Right lung (tissue), 5 donors: ENCODE results near the gene C1orf116. TPM values are rescaled to one million over a fixed set of nuclear protein-coding genes. Genes with fewer than 3 reads are reported as not detected.
"Not testable (repeated sequence)": the region's sequence is repeated elsewhere in the genome, so short reads cannot be mapped to it uniquely, and the experiment has no call there.

Experiments
- DNase-seq, 2 donors: peaks; one replicate each; pipeline ENCODE4 v3.0.0-alpha.2; 2013
- polyA plus RNA-seq, 5 donors: library from polyadenylated mRNA; unstranded; fragments of 120-200 nt; gene quantifications; one replicate each; pipeline versions ENCODE4 v1.2.1 to v1.2.3, GENCODE V29; 2013; ENCODE audit warnings: inconsistent platforms in 1 of 5, low replicate concordance in 1 of 5; ENCODE audit not compliant: insufficient read length in 5 of 5, insufficient read depth in 1 of 5

Gene C1orf116
- polyA plus RNA-seq, 5 donors = 29.2 to 62.5 (median 36.6) TPM

DNA sequence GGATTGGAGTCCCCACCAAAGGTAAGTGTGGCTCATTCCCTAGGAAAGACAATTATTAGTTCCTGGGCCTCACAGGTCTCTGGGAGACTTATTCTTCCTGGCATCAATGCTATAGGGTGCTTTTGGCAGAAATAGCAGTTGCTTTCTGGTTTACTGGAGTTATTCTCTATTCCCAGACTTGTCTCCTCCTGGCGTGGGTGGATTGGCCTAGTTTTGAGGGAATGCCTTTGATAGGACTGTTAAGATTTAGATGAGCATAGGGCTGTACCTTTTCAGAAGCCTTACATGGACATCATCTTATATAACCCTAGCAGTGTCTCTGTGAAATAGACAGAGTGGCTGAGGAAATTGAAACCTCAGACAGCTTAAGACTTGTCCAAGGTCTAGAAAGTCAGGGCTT, 29.5 kb upstream of the C1orf116 start:
- DNase-seq = no peak

DNA sequence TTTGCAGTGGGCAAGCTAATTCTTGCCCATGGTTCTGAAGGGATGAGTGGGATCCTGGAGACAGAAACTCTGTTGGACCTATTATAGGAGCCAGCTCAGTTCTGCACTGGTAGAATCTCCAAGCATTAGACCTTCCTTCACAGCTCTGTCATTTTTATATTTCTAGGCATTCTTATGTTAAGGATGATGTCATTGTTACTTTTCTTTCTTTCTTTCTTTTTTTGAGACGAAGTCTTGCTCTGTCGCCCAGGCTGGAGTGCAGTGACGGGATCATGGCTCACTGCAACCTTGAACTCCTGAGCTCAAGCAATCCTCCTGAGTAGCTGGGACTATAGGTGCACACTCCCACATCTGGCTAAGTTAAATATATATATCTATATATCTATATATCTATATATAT, 28.0 kb upstream of the C1orf116 start:
- no peak for DNase-seq

DNA sequence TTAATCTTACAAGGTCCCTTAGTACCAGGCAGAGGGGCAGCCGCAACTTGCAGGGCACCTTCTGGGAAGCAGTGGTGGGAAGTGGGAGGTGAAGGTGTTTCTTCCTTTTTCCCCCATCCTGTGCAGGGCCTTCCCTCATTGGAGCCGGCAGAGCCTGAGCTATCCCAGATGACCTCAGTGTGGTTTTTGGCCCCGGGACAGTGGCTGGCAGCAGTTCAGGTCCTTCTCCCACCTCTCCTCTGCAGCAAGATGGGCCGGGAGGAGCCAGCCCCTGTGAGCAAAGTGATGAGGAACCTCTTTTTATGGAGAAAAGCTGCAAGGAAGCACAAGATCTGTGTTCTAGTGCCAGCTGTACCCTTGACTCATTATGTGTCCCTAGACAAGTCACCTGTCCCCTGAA, 27.3 kb upstream of the C1orf116 start:
- no peak for DNase-seq

DNA sequence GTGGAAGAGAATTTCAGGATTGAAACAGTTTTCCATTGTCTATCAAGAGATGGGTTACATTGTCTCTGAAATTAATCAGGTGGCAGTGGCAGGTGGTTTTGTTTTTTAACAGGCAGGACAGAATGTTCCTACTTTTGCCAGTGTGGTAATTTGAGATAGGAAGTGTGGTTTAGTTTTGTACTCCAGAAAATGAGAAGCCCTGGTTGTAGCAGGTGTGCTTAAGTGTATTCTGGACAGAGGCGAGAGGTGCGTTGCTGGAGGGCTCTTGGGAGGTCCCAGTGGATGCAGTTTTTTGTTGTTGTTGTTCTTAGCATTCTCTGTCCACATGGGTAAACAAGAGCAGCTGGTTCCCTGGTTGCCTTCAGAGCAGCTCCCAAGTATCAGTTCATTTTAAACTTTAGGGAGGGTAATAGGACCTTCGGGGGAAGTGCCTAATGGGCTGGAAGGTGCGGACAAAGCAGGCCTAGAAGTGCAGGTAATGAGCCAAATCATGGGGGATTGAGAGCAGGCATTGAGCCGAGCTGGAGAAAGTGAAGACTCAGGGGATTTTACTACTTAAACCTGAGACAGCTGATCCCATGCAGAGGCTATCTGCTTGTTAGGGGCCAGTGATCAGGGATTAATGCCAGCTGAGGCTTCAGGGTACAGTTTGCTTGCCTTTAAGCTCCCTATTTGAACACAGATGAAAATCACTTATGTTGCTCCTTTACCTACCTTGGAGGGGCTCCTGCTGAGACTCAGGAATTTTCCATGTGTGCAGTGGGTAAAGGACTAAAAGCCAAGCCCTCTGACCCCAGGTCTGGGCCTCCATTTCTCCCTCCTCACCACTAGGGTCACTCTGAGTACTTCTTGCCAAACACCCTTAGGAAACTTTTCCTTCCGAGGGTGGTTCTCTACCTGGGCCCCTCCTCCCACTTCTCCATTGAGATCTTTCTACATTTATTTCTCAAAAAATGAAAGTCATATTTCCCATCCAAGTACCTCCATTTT, 26.6 kb upstream of the C1orf116 start:
- DNase-seq = no peak

DNA sequence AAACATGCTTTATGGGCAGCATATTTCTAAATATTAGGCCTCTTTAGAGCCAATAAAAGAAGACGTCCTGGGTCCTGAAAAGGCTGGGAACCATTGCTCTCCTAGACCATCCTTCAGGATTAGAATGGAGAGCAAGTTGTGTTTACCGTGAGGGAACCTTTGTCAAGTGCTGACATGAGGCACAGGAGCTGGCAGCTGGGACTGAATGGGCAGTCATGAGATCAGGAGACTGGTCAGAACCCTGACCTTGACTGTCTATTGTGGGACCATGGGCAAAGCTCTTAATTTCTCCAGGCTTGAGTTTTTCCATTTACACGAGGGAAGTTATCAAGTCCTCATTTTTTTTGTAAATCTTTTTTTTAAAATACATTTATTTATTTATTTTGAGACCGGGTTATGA, 25.7 kb upstream of the C1orf116 start:
- no peak for DNase-seq

DNA sequence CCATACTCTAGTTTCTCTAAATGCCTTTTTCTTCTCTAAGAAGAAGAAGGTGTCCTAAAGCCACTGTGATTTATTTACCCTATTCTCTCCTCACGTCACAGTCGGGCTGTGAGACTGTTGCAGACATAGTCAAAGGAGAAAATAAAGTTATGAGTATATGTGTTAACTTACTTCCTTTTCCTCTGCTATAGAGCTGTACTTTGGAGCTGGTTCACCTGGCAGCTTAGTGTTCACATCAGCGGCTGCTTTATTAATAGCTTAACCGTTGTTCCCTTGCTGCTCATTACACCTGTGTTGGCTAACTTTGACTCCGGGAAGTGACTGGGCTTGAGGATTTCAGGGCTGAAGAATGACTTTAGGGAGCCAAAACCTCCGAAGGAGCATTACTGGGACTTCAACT, 24.1 kb upstream of the C1orf116 start:
- DNase-seq = no peak

DNA sequence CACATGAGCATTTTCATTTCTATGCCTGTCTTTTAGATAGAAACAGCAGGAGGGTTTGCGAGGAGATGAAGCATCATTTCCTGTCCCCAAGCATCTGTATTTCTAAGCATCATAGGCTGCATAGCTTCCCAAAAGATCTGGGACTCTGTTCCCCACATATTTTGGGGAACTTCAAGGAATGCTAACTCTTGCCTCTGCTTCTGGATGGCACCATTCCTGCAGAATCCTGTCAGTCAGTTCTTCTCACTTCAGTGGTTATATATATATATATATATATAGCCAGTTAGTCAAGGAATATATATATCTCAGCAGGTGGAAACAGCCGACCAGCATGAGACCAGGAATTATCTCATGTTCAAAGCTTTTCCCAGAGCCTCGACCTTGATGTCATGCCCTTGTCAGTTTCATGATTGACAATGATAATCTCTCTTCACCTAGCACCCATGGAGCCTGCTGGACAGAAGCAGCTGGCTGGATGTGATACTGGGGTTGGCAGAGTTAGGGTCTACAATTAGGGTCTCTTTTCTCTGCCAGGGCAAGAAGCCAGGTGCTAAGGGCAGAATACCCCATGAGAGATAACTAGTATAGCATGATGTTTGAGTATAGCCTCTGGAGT, 22.9 kb upstream of the C1orf116 start:
- no peak for DNase-seq

DNA sequence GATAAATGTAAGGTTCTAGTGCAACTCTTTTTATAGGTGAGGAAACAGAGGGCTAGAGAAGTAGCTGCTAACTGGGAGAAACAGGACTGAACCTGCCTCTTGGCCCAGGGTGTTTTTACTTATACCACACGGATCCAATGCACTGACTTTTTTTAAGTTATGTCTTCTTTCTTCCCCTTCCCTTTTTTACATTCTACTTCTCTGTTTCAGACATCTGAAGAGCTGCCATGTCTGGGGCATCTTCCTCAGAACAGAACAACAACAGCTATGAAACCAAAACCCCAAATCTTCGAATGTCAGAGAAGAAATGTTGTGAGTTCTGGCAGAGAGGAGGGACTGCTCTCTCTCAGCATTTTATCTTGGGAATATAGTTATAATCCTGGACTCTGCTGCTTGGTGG, 21.9 kb upstream of the C1orf116 start:
- no peak for DNase-seq

DNA sequence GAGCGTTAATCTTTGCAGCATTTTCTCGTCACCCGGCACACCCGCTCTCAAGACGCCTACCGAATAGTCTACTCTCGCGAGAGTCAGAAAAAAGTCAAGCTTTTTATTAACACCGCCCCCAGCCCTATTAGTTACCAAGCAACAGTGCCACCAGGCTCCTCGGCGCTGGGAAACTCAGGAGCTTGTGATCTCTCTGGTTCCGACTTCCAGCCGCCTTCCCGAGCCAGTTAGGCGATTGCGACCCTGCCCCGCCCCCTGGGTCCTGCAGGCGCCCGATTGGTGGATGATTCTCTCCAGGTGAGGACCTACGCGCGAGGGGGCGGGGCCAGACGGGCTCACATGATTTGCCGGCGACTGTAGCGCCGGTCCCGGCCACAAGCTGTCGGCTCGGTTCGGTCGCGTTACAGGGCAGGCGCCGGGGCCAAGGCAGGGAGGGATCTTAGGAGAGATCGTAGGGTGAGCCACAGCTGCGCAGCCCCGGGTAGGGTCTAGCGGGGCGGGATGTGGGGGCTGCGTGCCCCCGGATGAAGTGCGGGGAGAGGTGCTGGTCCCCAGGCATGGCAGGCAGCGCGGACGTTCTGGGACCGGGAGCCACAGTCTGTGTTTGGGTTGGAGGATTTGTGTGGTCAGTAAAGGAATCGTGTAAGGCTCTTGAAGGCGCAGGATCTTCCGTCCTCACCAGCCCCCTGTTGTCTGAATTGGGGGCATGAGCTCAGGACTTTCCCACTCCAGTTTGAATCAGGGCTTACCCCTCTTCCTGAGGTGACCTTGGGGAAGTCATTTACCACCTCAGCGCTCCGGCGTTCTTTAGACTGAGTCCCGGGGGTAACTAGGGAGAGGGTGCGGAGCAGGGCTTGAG, 20.6 kb upstream of the C1orf116 start, which contains the start of gene PFKFB2:
Gene PFKFB2, plus strand, starts transcription at position 365 of the 859 bp plus-strand sequence. CDS start 1,443 bp downstream, outside the sequence.
- peak; percentile 92 for DNase-seq

DNA sequence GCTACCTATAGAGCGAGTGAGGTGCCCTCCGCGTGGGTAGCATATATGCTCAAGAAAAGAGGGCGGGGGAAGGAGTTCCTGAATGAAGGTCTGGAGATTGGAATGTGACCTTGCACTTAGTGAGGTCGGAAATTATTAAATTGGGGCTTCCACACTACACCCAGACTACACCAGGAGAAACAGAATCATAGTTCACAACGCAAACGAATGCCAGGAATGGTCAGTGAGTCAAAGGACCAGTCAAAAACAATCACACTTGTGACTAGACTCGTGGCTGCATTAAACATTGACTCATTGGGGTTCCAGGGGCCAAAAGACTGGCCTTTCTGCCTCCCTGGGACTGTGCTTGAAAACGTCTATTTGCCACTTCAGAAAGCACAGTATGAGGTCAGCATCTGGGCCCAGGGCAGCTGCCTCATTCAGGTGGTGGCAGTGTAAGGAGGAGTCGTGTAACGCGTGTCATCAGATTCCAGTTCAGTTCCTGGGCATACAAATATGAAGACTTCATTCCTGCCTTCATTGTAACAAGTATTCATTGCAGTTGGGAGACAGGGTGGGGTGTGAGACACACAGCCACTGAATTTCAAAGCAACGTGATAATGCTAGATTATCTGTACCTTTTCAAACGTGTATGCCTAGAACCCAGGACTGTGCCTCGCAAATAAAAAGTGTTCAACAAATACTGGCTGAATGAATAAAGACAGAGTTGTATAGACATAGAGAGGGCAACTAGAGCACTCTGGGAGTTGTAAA, 18.8 kb upstream of the C1orf116 start, which contains the start of gene YOD1:
Gene YOD1, minus strand, starts transcription at position 18 of the 753 bp plus-strand sequence. CDS start 178 bp downstream, outside the sequence.
- DNase-seq = no peak

DNA sequence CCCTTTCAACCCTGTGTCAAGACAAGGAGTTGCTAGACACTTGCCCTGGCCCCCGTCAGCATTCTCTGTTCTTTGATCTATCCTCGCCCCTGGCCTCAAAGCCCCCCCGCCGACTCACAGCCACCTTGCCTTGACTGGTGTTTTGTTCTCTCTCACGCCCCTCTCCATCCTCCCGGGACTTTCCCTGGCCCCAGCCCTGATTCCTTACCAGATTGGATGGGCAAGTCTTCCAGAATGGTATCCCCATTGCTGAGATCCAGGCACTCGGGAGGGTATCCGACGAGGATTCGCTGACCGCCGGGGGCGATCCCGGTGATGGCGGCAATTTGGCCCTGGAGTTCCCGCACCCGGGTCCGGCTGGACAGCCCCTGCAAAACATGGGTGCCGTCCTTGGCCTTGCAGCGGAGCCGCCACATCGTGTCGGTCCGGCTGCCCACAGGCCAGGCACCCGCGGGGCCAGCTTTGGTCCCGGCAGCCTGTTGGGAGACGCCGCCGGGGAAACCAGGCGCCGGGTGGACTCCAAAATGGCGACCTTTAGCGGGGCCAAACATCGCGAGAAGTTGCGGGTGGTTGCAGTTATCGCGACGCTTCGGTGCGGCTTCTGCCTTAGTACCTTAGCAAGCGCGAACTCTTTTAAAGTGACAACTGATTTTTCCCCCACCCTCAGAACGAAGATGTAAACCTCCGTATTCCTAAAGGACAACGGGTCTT, 18.1 kb upstream of the C1orf116 start:
- DNase-seq = peak; percentile 91 to 93

DNA sequence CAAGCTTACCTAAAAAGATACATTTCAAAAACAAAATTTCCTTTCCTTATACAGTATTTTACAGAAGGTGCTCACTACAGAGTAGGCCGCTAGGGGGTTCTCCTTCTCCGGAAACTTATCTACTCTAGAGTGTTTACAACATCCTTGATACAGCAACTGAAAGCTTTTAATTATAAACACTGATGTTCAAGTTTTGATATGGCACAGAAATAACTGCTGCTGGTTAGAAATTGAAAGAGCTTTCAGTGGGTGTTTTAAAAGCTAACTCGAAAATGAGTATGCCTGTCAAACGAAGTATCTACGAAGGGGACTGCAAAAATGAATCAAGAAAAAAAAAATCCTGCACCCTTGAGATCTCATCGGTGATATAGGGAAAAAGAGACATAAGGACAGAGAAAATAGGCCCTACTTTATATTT, 17.4 kb upstream of the C1orf116 start:
- DNase-seq = peak in 1 of 2 donors; percentile 40

DNA sequence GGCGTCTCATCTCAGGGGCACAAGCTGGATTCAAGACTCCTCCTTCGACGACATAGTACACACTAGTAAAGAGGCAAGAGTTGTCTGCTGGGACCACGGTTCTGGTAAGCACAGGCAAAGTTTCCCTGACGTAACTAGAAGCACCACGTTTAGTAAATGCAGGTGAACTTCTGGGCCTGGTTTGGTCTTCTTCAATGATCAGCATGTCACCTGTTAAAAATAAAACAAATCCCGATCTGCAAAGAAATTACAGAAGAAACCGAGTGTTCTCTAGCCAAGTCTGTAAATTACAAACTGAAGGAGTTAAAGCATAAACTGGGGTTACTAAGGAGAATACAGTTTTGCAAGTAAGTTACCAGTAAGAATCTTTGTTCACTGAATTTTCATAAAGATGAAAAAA, 17.0 kb upstream of the C1orf116 start:
- no peak for DNase-seq

DNA sequence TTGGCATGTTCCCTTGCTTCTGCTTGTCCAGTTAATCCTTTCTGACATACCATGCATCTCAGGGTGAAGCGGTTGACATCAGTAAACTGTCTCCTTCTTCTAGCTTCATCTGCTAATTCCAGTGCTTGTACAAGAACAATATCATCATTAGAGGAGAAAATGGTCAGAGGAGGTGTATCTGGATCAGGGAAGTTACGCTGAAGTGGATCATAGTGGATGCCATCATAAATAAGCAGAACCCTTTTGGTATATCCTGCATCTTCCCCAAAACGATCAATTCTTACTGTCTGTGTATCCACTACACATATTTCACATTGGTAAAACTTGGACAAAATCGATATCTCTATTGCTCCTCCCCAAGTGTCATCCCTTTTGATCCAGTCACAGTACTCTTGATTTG, 16.5 kb upstream of the C1orf116 start:
- no peak for DNase-seq

DNA sequence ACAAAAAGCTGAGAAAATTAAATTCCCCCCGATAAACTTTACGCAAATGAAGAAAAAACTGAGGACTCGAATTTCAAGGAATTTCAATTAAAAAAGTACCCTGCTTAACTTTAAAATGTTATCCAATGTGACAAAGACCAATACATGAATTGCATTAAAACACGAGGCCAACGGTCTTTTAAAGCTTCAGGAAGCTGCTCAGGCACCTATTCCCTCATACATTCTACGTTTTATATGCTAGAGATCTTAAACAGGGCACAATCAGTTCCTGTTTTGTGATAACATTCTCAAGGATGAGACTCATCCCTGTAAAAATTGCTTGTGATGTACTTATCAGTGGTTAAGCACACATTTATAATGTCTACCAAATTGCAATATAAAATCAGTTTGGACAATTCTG, 15.5 kb upstream of the C1orf116 start:
- DNase-seq = no peak

DNA sequence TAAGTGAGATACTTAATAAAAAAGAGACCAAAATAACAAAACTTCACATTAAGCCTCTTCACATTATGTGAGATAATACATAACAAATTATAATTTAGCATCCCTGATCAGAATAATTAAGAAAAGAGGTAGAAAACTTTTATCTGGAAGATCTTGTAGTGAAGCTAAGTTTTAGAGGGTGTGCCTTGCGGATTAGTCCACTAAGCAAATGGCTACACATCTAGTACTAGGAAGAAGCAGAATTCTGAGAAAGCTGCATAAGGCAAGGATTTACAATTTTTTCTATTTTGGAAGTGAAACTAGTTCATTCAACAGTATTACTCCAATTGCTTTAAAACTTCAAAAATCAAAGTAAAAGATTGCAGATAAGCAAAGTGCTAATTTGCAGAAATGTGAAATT, 14.9 kb upstream of the C1orf116 start:
- no peak for DNase-seq

DNA sequence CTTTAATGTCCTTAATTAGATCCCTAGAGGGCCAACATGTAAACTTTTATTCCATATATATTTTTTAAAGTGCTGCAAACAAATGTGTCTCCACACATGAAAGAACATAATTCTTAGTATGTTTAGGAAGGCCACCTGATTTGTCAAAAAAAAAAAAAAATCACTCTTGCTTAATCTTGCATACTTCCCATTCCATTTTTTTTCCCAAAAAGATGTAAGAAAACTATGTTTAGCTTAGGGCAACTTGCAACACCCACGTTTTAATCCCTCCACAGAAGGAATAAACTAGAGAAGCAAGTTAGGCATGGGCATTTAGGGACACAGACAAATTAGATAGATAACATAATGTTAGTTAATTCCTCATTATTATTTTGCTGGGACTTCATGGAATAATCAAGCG, 12.9 kb upstream of the C1orf116 start:
- no peak for DNase-seq

DNA sequence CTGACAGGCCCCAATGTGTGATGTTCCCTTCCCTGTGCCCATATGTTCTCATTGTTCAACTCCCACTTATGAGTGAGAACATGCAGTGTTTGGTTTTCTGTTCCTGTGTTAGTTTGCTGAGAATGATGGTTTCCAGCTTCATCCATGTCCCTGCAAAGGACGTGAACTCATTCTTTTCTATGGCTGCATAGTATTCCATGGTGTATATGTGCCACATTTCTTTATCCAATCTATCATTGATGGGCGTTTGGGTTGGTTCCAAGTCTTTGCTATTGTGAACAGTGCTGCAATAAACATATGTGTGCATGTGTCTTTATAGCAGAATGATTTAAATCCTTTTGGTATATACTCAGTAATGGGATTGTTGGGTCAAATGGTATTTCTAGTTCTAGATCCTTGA, 8.8 kb upstream of the C1orf116 start:
- DNase-seq = not testable (repeated sequence)

DNA sequence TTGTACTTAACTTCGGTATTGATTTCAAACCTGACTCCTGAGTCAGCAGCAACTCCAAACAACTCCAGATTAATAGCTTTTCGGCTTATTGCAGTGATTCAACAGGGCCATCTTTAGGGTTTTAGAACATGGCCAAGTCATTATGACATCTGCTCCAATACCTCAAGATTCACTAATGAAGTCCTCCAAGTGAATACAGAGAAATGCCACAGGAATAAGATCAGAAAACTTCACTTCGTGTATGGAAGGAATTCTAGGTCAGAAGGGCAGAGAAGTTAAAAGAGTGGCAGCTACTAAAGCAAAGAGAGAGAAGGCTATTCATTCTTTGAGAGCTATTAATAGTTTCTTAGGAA, 7.6 kb upstream of the C1orf116 start:
- no peak for DNase-seq

DNA sequence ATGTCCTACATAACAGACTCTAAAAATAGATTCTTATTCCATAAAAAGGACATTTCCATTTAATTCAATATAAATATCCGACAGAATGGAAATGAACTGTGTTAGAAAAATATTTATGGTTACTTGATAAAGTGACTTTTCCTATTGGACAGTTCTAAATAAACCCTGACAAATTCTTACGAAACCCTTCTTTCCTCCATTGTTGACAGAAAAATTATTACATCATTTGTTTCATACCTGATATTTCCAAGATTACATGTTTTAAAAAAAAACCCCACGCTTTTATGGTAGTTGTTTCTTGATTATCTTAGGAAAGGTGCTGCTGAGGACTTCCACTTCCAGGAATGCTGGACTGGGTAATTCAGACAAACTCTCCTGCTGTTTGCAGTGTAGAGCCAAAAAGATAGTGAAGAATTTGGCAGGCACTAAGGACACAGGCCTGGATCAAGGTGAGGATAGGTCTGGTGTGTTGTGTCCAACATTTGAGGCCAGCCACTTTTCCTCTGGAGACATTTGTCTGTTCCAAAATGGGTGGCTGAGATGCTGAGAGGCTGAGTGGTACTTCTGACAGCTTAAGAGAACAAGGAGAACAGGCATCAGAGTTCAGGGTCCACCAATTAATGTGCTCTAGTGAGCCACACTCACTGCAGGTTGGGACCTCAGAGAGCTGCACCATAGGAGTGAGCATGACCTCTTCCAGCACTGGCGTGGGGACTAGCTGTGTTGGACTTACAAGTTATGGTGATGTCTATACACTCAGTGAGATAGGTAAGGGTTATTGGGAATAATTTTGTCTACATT, 7.0 kb upstream of the C1orf116 start:
- DNase-seq = no peak
